Neural crest cell (in vitro differentiated cells): ENCODE data around the gene SIM1. TPM values are rescaled to one million over a fixed set of nuclear protein-coding genes. Genes with fewer than 3 reads are reported as not detected.

Experiments used
- DNase-seq: peaks from one replicate; pipeline ENCODE4 v3.0.0; 2021; ENCODE audit warnings: low read depth, mixed read lengths, low spot score
- H3K27ac Mint-ChIP-seq: one replicate; pipeline ENCODE4 v1.8.0; 2021; ENCODE audit warnings: mild to moderate bottlenecking, mixed read lengths; ENCODE audit not compliant: unreplicated experiment
- H3K27me3 Mint-ChIP-seq: 2 replicates; pipeline ENCODE4 v1.8.0; 2021; ENCODE audit warnings: low read depth, mild to moderate bottlenecking, mixed read lengths
- H3K36me3 Mint-ChIP-seq: 2 replicates; pipeline ENCODE4 v1.8.0; 2021; ENCODE audit warnings: low read depth, mild to moderate bottlenecking, mixed read lengths
- H3K4me1 Mint-ChIP-seq: 2 replicates; pipeline ENCODE4 v1.8.0; 2021; ENCODE audit warnings: mixed read lengths
- H3K4me3 Mint-ChIP-seq: one replicate; pipeline ENCODE4 v1.8.0; 2021; ENCODE audit warnings: mild to moderate bottlenecking, mixed read lengths
- H3K9me3 Mint-ChIP-seq: 2 replicates; pipeline ENCODE4 v1.8.0; 2021; ENCODE audit warnings: mixed read lengths
- total RNA-seq: library from RNA; stranded (reverse); gene quantifications from 2 replicates; pipeline ENCODE4 v1.2.1, GENCODE V29; 2021
- TF ChIP-seq, protein P1 (sequence below): fragments of 200-600 bp; sonication (generic); conservative IDR thresholded peaks from 2 replicates; pipeline ENCODE4 v1.5.0; 2021; ENCODE audit warnings: antibody characterized with exemption, mild to moderate bottlenecking

Gene SIM1
- total RNA-seq, 1 donor from 2014 or later = 0.58 TPM

GRCh38 chr6:100417036-100417435, 47.7 kb downstream of the SIM1 start:
- DNase-seq = no peak
- no peaks in the 10 kb centered on the region for H3K27me3 Mint-ChIP-seq
- no peaks in the 10 kb centered on the region for H3K4me1 Mint-ChIP-seq
- H3K4me3 Mint-ChIP-seq = no peak overlapping the region
- peaks cover 3% of the 10 kb centered on the region for H3K9me3 Mint-ChIP-seq
- H3K27ac Mint-ChIP-seq = no peak overlapping the region
- TF ChIP-seq, protein P1, sequence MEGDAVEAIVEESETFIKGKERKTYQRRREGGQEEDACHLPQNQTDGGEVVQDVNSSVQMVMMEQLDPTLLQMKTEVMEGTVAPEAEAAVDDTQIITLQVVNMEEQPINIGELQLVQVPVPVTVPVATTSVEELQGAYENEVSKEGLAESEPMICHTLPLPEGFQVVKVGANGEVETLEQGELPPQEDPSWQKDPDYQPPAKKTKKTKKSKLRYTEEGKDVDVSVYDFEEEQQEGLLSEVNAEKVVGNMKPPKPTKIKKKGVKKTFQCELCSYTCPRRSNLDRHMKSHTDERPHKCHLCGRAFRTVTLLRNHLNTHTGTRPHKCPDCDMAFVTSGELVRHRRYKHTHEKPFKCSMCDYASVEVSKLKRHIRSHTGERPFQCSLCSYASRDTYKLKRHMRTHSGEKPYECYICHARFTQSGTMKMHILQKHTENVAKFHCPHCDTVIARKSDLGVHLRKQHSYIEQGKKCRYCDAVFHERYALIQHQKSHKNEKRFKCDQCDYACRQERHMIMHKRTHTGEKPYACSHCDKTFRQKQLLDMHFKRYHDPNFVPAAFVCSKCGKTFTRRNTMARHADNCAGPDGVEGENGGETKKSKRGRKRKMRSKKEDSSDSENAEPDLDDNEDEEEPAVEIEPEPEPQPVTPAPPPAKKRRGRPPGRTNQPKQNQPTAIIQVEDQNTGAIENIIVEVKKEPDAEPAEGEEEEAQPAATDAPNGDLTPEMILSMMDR = no peak
- H3K36me3 Mint-ChIP-seq = no peaks in the 10 kb centered on the region

- Mint-ChIP-seq H3K27ac (no peak overlapping the region), H3K36me3 (no peaks in the 10 kb centered on the region), H3K4me3 (no peak overlapping the region), H3K27me3 (no peaks in the 10 kb centered on the region), H3K4me1 (no peaks in the 10 kb centered on the region), H3K9me3 (peaks cover 3% of the 10 kb centered on the region)
- TF ChIP-seq, protein P1 = no peak
- no peak for DNase-seq
These were observed 49.0 kb downstream of the SIM1 start for GRCh38 chr6:100415768-100416167.

GRCh38 chr6:100412872-100413271, 51.8 kb downstream of the SIM1 start:
- H3K4me1 Mint-ChIP-seq = no peaks in the 10 kb centered on the region

GRCh38 chr6:100404051-100404450, 60.7 kb downstream of the SIM1 start:
- H3K27me3 Mint-ChIP-seq = no peaks in the 10 kb centered on the region
- no peak overlapping the region for H3K4me3 Mint-ChIP-seq
- no peaks in the 10 kb centered on the region for H3K9me3 Mint-ChIP-seq
- no peak overlapping the region for H3K27ac Mint-ChIP-seq
- TF ChIP-seq, protein P1 = no peak
- H3K36me3 Mint-ChIP-seq = no peaks in the 10 kb centered on the region
- H3K4me1 Mint-ChIP-seq = no peaks in the 10 kb centered on the region
- DNase-seq = no peak

More at GRCh38 chr6:100412872-100413271, 51.8 kb downstream of the SIM1 start:
- Mint-ChIP-seq H3K27me3 (peaks cover 3% of the 10 kb centered on the region), H3K36me3 (no peaks in the 10 kb centered on the region), H3K27ac (no peak overlapping the region), H3K4me3 (no peak overlapping the region), H3K9me3 (peaks cover 3% of the 10 kb centered on the region)
- no peak for DNase-seq
- TF ChIP-seq, protein P1 = no peak

DNA sequence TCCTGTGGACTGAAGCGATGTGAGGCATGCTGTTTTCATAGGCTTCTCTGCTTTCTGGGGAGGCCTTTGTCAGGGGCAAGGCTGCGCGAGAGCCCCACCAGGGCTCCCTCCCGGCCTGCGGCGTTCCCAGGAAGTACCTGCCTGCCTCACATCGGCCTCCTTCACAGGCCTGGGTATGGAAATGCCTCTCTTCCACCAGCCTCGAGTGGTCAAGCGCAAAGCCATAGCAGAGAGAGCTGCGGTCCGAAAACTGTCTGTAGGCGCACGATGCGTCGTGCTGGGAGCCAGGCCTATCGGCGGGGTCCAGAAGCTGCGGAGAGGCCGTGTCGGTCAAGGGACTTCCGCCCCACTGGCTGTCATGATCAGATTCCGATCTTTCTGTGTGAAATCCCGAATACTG, 71.2 kb downstream of the SIM1 start:
- Mint-ChIP-seq H3K27ac (peak overlapping the region; percentile 29), H3K27me3 (no peaks in the 10 kb centered on the region), H3K4me3 (no peak overlapping the region), H3K4me1 (no peaks in the 10 kb centered on the region), H3K36me3 (no peaks in the 10 kb centered on the region), H3K9me3 (peaks cover 3% of the 10 kb centered on the region)
- DNase-seq = no peak
- TF ChIP-seq, protein P1 = no peak

GRCh38 chr6:100392423-100392822, 72.3 kb downstream of the SIM1 start:
- no peak for DNase-seq
- Mint-ChIP-seq H3K4me3 (no peak overlapping the region), H3K27ac (no peak overlapping the region), H3K9me3 (no peaks in the 10 kb centered on the region), H3K4me1 (no peaks in the 10 kb centered on the region), H3K27me3 (no peaks in the 10 kb centered on the region), H3K36me3 (no peaks in the 10 kb centered on the region)
- TF ChIP-seq, protein P1 = no peak
